Keratinocyte (primary cell): ENCODE measurements around the gene IGFL4.

Experiments used
- CTCF ChIP-seq, 3 experiments: IDR thresholded peaks in 1 of 3; conservative IDR thresholded peaks in 1 of 3; optimal IDR thresholded peaks in 1 of 3; 2 replicates in 2 of 3; 3 replicates in 1 of 3; pipeline versions ENCODE3 to v1.5.1; 2011; ENCODE audit warnings: low read length in 3 of 3, mild to moderate bottlenecking in 3 of 3, moderate library complexity in 2 of 3, control low read depth in 1 of 3, inconsistent platforms in 1 of 3; ENCODE audit not compliant: insufficient read depth in 2 of 3; ENCODE audit errors: extremely low read depth in 1 of 3
- EZH2 ChIP-seq: IDR thresholded peaks from one replicate; pipeline ENCODE4 v1.6.1; 2012; ENCODE audit warnings: inconsistent platforms, mild to moderate bottlenecking, low read length, moderate library complexity

DNA sequence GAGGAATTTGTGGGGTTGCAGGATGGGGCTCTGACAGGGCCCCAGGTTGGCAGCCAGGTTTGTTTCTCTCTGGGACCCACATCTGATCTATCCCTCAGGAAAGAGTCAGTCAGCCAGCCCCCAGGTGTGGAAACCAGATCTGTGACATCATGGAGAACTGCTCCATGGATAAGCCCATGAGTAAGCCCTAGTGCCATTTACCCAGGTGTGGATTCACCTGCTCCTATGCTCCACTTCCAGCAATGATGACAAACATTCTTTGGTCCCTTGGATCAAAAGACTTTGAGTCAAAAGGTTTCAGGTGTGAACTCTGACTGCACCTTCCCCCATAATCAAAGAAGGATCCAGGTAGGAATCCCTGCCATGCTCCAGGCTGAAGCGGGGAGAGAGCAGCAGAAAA, 26.9 kb upstream of the IGFL4 start:
- TF ChIP-seq EZH2 (no peak), CTCF (optimal IDR thresholded peaks at IDR 0.05 in 1 of 3, IDR thresholded peaks at IDR 0.05 in 1 of 3, conservative IDR thresholded peaks at IDR 0.05 in 1 of 3; ENCODE audit: extremely low read depth in 1 of 3, insufficient read depth in 2 of 3, low read length in 3 of 3) (no peak)
